DMS79 treated with DMSO at 0.1 percent for 48 hours (cell line): Measurements from ENCODE around the gene CAMKMT.

Experiments used
- DNase-seq: peaks from one replicate; lab custom pipeline; 2025; lab: John Stamatoyannopoulos, UW

The CAMKMT gene

GRCh38 chr2:44743473-44743872 lies 381.7 kb downstream of the CAMKMT start:
- DNase-seq = no peak

DNA sequence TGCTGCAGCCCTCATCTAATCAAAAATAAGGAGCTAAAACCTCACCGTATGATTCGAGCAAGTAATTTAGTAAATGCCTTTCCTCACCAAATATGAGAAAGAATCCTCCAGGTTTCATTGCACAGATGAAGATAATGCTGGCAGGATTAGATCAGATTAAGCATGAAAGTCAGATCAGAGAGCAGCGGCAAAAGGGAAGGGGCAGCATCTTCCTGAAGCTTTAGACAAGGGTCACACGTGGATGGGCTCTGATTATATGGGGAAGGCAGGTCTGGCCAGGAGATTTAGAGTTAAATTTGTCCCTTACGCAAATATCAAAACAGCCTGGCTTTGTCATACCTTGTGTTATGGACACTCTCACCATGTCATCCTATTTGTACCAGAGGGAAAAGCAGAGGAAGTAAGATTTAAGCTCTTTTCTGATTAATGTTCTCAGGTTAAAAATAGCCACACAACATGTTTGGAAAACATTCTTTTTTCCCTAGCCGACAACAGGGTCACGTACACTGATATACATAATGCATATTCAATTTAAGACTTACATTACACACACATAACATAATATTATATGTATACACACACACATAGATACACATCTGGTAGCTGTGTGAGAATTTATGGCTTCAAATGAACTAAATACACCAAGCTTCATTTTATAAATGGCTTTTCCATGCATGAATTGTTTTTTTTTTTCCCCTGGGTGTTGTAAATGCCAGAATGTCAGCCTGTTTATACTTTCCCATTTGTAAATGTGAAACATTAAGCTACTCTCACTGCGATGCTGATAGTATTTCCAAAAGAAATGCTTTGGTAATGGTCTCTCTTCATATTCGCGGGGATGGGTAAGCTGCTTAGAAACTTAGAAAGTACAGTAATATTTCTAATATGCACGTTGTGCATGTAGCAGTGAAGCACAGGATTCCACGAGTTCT lies 383.5 kb downstream of the CAMKMT start:
- DNase-seq = peak; percentile 40

DNA sequence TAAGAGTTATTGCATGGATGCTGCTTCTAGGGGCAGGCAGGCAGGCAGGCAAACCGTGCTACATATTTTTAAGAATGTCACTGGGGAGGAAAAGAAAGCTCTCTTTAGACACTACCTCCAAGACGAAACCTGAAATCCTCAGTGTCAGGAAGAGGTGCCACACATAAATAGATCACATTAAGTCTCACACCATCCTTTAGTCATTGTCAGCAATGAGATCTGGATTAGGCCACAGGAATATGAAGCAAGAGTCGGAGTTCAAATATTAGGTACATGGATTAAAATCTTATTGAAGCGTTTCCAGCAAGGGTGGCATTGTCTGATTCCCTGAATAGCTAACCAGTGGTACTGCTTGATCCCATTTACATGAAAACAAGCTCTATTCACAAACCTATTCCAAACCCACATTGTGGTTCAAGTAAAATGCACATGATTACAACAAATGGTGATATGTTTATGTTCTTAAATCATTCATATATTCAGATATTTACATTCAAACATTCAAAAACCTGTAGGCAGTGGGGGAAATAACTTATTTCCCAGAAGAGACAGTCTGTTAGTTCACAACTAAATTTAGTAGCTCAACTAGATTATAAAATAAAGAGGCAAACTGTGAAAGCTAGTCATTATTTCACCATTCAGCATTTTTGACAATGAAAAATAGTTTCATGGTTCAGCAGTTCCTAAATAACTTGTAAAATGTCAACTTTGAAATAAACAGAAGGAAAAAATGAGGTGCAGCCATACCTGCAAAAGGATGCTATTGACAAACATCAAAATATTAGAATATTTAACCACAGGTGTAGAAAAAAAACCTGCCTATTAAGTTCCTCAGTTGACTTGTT lies 384.4 kb downstream of the CAMKMT start:
- no peak for DNase-seq

DNA sequence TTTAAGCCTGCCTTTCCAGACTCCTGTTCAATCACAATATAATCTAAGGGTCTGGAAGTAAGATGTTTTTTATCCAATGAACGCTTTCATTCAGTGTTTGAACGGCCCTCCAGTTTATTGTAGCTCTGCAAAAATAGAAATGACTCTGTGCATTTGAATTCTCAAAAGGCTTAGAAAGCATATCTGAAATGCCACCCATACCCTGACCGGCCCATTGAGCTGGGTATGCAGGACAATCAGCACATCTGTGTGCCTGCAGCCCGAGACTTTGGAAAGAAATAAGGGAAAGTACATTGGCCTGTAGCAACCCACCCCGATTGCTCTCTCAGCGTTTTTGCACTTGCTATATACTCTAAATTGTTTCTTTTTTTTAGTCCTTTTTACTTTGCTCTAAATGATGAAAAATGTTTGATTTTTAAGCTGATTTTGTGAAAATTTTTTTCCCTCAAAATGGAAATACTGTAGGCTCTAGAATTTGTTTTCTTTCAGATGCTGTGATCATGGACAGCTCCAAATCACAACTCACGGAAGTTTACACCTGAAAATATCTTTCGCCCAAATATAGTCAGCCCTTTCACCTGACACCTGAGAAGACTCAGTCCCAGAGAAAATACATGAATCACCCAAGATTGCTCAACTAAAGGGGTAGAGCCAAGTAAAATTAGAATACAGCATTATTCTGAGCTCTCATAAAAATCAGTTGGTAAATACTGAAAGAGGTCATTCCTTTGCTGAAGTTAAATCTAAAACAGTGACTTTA lies 385.3 kb downstream of the CAMKMT start:
- DNase-seq = peak; percentile 46

DNA sequence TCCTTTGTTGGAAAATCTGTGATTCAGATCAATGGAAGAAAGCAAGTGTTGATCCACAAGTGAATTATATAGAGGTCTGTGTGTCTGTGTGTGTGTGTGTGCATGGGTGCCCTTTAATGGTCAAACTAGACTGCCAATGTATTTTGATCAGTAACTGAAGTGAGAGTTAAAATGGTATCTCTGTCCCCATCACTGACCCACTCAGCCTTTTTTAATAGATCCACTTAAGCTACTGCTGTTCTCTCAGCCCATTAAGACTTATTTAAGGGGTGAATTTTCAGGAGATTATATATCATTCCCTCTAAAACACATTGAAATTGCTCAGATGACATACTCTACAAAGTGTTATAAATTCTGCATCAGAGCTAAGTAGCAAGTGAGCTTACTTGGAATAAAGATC lies 386.0 kb downstream of the CAMKMT start:
- DNase-seq = no peak

GRCh38 chr2:44751754-44752479 lies 390.2 kb downstream of the CAMKMT start:
- no peak for DNase-seq

DNA sequence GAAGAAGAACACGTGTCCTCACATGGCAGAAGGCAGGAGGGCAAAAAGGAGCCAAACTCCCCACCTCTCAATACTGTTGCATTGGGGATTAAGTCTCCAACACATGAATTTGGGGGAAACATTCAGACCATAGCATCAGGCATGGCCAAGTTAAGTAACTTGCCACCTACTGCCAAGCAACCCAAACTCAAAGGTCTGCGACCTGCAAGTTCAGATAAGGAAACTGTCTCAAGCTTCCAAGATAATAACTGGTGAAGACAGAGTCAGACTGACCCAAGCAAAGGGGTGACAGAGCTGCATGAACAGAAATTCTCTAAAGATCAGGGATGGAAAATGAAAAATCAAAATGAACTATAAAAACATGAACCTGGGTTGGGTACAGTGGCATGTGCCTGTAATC lies 391.0 kb downstream of the CAMKMT start:
- DNase-seq = no peak

DNA sequence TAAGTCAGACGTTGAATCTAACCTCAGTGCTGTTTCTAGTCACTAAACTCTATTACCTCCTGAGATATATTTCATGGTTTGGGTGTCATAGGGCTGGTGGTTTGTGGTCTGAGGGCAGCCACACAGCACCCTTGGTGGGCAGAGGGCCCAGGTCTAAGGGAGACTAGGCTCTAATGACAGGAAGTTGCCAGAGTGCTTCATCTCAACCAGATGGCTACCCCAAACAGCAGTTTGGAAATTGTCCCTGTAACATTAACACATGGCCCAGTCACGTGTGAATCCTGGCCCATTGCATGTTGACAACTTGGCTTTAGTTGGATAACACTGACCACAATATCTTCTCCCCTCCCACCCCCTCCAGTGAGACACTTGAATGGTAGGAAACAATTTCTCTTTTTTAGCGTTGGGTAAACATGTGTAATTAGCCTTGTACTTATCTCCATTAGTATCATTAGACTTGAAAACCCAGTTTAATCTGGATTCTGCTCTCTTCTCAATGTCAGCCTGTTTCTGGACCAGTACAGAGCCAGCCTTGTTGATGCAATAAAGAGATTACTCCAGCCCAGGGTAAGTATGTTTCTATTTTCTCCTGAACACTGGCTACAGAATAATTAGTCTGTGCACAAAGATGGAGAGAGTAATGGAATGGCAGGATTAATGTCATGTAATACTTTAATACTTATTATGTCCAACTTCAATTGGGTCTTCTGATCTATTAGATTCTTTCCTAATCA lies 392.0 kb downstream of the CAMKMT start:
- no peak for DNase-seq

DNA sequence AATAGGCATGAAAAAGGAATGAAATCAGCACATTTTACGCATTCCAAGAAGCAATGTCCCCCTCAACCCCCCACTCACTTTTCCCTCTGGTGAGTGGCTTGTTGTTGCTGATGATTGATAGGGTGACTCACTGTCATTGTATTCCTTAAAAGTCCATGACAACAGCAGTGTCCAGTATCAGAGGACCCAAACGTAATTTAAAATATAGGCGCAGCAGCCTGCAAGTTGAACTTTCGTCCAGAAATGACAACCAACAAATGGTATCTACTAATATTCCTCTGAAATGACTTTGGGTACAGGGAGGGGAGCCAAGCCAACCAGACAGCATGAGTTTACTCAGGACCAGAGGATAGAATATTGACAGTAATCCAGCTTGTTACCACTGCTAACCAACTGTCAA lies 396.8 kb downstream of the CAMKMT start:
- DNase-seq = no peak

DNA sequence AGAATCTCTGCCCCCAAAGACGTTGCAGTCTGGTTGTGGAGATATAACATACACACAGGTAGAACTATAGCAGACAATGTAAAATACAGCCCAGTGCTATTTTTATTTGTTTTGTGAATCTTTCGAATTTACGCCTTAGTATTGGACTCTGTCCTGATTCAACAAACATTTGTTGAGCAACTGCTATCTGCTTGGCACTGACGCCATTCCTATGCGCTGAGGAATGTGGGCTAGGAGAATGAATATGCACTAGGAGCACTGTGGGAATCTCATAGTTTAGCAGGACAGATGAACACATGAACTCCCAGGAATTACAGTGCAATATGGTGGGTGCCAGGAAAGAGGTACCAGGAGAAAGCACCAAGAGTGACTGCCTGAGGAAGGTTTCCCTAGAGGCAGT lies 398.1 kb downstream of the CAMKMT start:
- no peak for DNase-seq

DNA sequence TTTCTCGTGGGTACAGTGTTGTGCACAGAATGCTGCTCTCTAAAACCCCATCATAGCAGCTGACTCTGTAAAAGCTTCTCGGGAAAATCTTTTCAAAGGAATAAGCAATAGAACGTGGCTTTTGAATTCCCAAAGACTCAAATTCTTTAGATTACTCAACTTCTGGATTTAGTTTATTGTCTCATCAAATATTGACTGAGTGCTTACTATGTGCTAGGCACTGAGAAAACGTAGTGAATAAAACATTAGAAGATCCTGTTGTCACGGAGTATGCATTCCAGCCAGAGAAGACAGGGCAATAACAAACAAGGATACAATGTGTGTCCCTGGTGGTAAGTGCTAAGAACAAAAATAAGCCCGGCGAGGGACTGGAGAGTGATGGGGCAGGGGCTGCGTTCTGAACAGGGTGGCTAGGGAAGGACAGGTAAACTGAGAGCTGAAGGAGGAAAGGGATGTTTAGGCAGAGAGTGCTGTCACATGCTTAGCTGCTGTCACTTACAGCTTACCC lies 401.6 kb downstream of the CAMKMT start:
- no peak for DNase-seq

DNA sequence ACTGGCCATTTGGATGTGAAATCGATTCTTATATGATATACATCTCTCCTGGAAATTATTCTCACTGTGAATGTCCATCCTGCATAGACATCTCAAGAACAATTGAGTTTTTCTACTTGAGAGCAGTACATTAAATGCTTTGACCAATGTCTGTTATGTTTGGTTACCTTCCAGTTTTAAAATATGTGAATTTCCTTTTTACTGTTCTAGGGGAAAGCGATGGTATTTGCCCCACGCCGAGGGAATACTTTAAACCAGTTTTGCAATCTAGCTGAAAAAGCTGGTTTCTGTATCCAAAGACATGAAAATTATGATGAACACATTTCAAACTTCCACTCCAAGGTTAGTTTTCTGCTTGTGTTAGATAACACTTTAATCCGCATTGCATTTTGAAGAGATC lies 404.5 kb downstream of the CAMKMT start:
- DNase-seq = no peak

GRCh38 chr2:44766777-44767176 lies 405.0 kb downstream of the CAMKMT start:
- no peak for DNase-seq

GRCh38 chr2:44767691-44768090 lies 405.9 kb downstream of the CAMKMT start:
- DNase-seq = no peak

DNA sequence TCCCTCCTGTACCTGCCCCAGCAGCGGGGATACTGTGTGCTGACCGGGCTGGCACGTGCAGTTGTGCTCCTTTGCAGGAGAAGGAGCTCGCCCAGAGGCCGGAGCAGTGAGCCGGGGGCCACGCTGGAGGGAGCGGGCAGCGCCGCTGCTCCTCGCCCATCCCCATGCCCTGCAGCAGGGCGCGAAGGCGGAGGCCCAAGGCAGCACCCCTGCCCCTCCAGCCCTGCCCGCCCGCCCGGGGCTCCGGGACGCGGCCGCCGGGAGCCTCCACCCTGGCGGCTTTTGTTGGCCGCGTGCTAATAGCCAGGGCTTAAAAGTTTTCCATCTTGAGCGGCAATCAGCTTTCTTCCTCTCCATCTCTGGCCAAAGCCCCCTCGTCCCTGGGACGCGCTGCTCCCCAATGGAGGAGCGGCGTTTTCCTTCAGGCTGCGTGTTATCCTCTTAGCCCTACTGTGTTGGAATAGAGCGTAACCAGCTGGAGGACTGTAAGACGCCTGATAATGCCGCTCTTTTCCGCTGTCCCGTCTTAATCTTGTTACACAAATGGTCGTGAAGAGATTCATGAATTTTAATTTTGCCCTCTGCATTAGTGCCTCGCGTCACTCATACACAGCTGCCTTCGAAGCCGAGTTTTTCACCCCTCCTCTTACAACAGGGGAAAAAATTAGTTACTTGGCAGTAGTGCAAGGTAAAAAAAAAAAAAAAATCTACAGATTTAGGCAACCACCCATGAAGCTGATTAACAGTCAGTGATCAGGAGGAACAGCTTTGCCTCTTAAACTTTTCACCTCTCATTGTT lies 406.9 kb downstream of the CAMKMT start:
- no peak for DNase-seq

DNA sequence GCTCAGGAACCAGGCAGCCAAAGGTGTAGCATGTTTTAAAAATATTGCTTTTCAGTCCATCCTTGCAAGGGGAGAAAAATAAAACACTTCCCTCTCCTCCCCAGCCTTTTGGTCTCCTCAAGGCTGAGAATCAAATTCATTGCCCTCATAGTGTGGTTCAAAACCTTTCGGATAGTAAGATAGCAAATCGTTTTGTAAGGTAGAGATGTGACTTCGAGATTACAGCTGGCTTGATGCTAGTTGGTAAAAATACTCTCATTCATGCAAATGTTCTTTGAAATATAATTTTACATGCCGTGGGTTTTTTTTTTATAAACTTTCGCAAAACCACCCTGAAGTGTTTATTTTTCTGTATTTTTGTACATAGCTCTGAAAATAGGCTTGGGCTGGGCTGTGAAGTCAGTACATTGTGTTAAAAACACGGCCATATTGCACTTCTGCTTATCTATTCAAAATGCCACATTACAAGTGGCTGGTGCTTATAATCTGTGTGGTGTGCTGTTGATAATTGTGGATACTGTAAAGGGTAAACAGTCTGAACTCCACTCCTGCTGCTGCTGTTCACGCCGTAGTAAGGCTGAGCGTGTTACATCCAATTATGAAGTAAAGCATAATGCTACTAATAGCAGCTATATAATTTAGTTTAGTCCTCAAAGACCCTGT lies 407.7 kb downstream of the CAMKMT start:
- DNase-seq = no peak

- DNase-seq = no peak
These were observed 408.8 kb downstream of the CAMKMT start for GRCh38 chr2:44770221-44771195.

DNA sequence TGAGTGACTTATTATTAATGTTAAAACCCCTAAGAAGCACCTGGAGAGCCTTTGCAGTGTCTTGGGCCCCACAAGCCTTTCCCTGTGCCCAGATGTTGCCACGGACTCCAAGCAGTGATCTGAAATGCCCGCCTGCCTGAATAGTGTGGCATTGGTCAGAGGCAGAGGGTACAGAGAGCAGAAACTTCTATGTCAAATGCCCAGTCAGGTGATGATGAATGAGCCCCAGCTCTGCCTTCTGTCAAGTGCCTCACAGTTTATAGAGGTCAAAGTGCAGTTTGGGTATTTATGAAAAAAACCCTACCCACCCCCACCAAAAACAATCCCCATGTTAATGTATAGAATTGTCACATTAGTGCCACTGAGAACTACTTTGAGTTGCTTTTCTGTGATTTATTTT lies 409.8 kb downstream of the CAMKMT start:
- no peak for DNase-seq
